H1 (cell line): Measurements from ENCODE around the gene MTM1. TPM values are rescaled to one million over a fixed set of nuclear protein-coding genes. Genes with fewer than 3 reads are reported as not detected.
A peak's percentile ranks its signal among the peaks of the same experiment; 100 is the strongest.

Experiments used
- CTCF ChIA-PET: fragments of 300-600 bp; sonication (Branson Sonifier 250); formaldehyde crosslinking; loops from one replicate; lab custom pipeline; 2021; ENCODE audit not compliant: partially characterized antibody; lab: Charles Lee
- POLR2A ChIA-PET: fragments of 300-600 bp; sonication (Branson Sonifier 250); formaldehyde crosslinking; loops from one replicate; lab custom pipeline; 2021; ENCODE audit warnings: inconsistent platforms; ENCODE audit not compliant: partially characterized antibody; lab: Charles Lee
- DNase-seq, 2 experiments: peaks; one replicate each; pipeline versions ENCODE4 v3.0.0 to v3.0.0-alpha.2; 2010 to 2022; ENCODE audit warnings: low spot score in 2 of 2, low read depth in 1 of 2, mixed read lengths in 1 of 2
- FAIRE-seq: peaks from 2 replicates; lab custom pipeline; 2011; peaks lifted over from hg19 to GRCh38; lab: Jason Lieb, UNC
- H2AFZ ChIP-seq: 2 replicates; pipeline ENCODE4 v1.8.1; 2012; ENCODE audit warnings: low read length, inconsistent platforms
- H2AK5ac ChIP-seq: 2 replicates; pipeline ENCODE4 v1.6.1; 2013; ENCODE audit warnings: low read depth, low read length
- H2BK120ac ChIP-seq: replicated peaks from 2 replicates; pipeline ENCODE3; 2013; ENCODE audit warnings: low read depth, low read length, inconsistent platforms
- H2BK12ac ChIP-seq: 2 replicates; pipeline ENCODE4 v1.6.1; 2013; ENCODE audit warnings: low read depth, low read length
- H2BK15ac ChIP-seq: 2 replicates; pipeline ENCODE4 v1.6.1; 2013; ENCODE audit warnings: low read length
- H2BK20ac ChIP-seq: 2 replicates; pipeline ENCODE4 v1.6.1; 2013; ENCODE audit warnings: low read length
- H2BK5ac ChIP-seq: 2 replicates; pipeline ENCODE4 v1.6.1; 2013; ENCODE audit warnings: low read depth, low read length
- H3K14ac ChIP-seq: 2 replicates; pipeline ENCODE4 v1.6.1; 2013; ENCODE audit warnings: inconsistent platforms; ENCODE audit not compliant: insufficient read length
- H3K18ac ChIP-seq: 2 replicates; pipeline ENCODE4 v1.6.1; 2013; ENCODE audit warnings: low read length; ENCODE audit errors: extremely low read depth
- H3K23ac ChIP-seq: 2 replicates; pipeline ENCODE4 v1.6.1; 2013; ENCODE audit warnings: inconsistent platforms; ENCODE audit not compliant: insufficient read length
- H3K23me2 ChIP-seq: 2 replicates; pipeline ENCODE4 v1.6.1; 2013; ENCODE audit warnings: low read depth, low read length
- H3K27ac ChIP-seq: 2 replicates; pipeline ENCODE4 v1.6.1; 2011; ENCODE audit warnings: low read depth, low read length, inconsistent platforms
- H3K27me3 ChIP-seq, 4 experiments: replicated peaks in 1 of 4; 1 replicate in 1 of 4; 2 replicates in 3 of 4; pipeline versions ENCODE4 v1.6.1 to v1.8.1; 2011 to 2013; ENCODE audit warnings: low read length in 3 of 4, mild to moderate bottlenecking in 3 of 4, inconsistent platforms in 2 of 4, mixed read lengths in 2 of 4, moderate library complexity in 1 of 4; ENCODE audit not compliant: control insufficient read depth in 3 of 4, insufficient read depth in 3 of 4; ENCODE audit errors: extremely low read depth in 1 of 4
- H3K36me3 ChIP-seq, 4 experiments: 2 replicates each; pipeline versions ENCODE4 v1.6.1 to v1.8.1; 2011 to 2013; ENCODE audit warnings: mild to moderate bottlenecking in 4 of 4, low read length in 3 of 4, moderate library complexity in 2 of 4, control low read depth in 1 of 4, inconsistent platforms in 1 of 4; ENCODE audit not compliant: insufficient read depth in 4 of 4, control insufficient read depth in 2 of 4
- H3K4ac ChIP-seq: replicated peaks from 2 replicates; pipeline ENCODE3; 2013; ENCODE audit warnings: low read length, low read depth, mixed read lengths, inconsistent platforms; ENCODE audit not compliant: insufficient read length
- H3K4me1 ChIP-seq, 4 experiments: replicated peaks in 1 of 4; 1 replicate in 1 of 4; 2 replicates in 3 of 4; pipeline versions ENCODE4 v1.6.1 to v1.8.1; 2011 to 2013; ENCODE audit warnings: low read length in 3 of 4, inconsistent platforms in 2 of 4, mixed read lengths in 1 of 4; ENCODE audit not compliant: insufficient read depth in 4 of 4, control insufficient read depth in 3 of 4
- H3K4me2 ChIP-seq, 2 experiments: 2 replicates each; pipeline versions ENCODE4 v1.6.1 to v1.8.1; 2011 to 2013; ENCODE audit warnings: low read depth in 2 of 2, low read length in 2 of 2, control low read depth in 1 of 2, inconsistent platforms in 1 of 2, mild to moderate bottlenecking in 1 of 2; ENCODE audit not compliant: insufficient read depth in 1 of 2
- H3K4me3 ChIP-seq, 4 experiments: fragments of 200-600, 300-600 bp in 1 of 4; sonication (generic), shearing (Covaris generic), sonication (Bioruptor Twin) in 1 of 4; 2 replicates each; pipeline versions ENCODE4 v1.5.1 to v1.8.1; 2011 to 2016; ENCODE audit warnings: low read length in 4 of 4, low read depth in 3 of 4, control low read depth in 2 of 4, inconsistent platforms in 2 of 4, mild to moderate bottlenecking in 2 of 4, mixed read lengths in 1 of 4, moderate library complexity in 1 of 4; ENCODE audit not compliant: insufficient read depth in 2 of 4; ENCODE audit errors: extremely low read depth in 1 of 4
- H3K56ac ChIP-seq: replicated peaks from 2 replicates; pipeline ENCODE3; 2013; ENCODE audit warnings: low read depth, mild to moderate bottlenecking, mixed read lengths, low read length, inconsistent platforms; ENCODE audit not compliant: insufficient read length
- H3K79me1 ChIP-seq: 2 replicates; pipeline ENCODE4 v1.6.1; 2013; ENCODE audit warnings: low read depth, low read length, control low read depth
- H3K79me2 ChIP-seq, 2 experiments: 2 replicates each; pipeline versions ENCODE4 v1.6.1 to v1.8.1; 2012 to 2013; ENCODE audit warnings: low read length in 2 of 2, mild to moderate bottlenecking in 2 of 2, inconsistent platforms in 1 of 2; ENCODE audit not compliant: insufficient read depth in 2 of 2, control insufficient read depth in 1 of 2
- H3K9ac ChIP-seq, 4 experiments: replicated peaks in 1 of 4; 1 replicate in 1 of 4; 2 replicates in 3 of 4; pipeline versions ENCODE4 v1.6.1 to v1.8.1; 2011 to 2013; ENCODE audit warnings: low read depth in 3 of 4, low read length in 3 of 4, control low read depth in 2 of 4, mild to moderate bottlenecking in 2 of 4, moderate library complexity in 2 of 4, inconsistent platforms in 1 of 4; ENCODE audit errors: extremely low read depth in 1 of 4
- H3K9me3 ChIP-seq, 2 experiments: 2 replicates each; pipeline versions ENCODE4 v1.6.1 to v1.8.1; 2012 to 2013; ENCODE audit warnings: mild to moderate bottlenecking in 2 of 2, moderate library complexity in 2 of 2, control low read depth in 1 of 2, inconsistent platforms in 1 of 2, low read depth in 1 of 2, low read length in 1 of 2, mixed read lengths in 1 of 2; ENCODE audit not compliant: insufficient read depth in 2 of 2
- H4K20me1 ChIP-seq, 2 experiments: replicated peaks in 1 of 2; 2 replicates each; pipeline versions ENCODE3 to v1.8.1; 2011 to 2013; ENCODE audit warnings: inconsistent platforms in 2 of 2, low read length in 2 of 2, mild to moderate bottlenecking in 1 of 2; ENCODE audit not compliant: insufficient read depth in 2 of 2, control insufficient read depth in 1 of 2
- H4K5ac ChIP-seq: 2 replicates; pipeline ENCODE4 v1.6.1; 2013; ENCODE audit warnings: low read length, low read depth, mixed read lengths, inconsistent platforms; ENCODE audit not compliant: insufficient read length
- H4K8ac ChIP-seq: 2 replicates; pipeline ENCODE4 v1.8.0; 2013; ENCODE audit warnings: mild to moderate bottlenecking, moderate library complexity, low read length, inconsistent platforms; ENCODE audit not compliant: insufficient read depth; ENCODE audit errors: extremely low read depth
- H4K91ac ChIP-seq: replicated peaks from 2 replicates; pipeline ENCODE3; 2013; ENCODE audit warnings: low read length, mixed read lengths, inconsistent platforms; ENCODE audit not compliant: insufficient read length
- CHD2 ChIP-seq: IDR thresholded peaks from 2 replicates; pipeline ENCODE4 v1.6.1; 2012; ENCODE audit warnings: low read length, improper control_type of control experiment
- CTCF ChIP-seq, 3 experiments: IDR thresholded peaks; 1 replicate in 2 of 3; 2 replicates in 1 of 3; pipeline versions ENCODE4 v1.5.1 to v1.6.1; 2011; ENCODE audit warnings: low read length in 3 of 3, mild to moderate bottlenecking in 3 of 3, inconsistent platforms in 2 of 3, low read depth in 1 of 3, moderate library complexity in 1 of 3; ENCODE audit not compliant: insufficient read depth in 1 of 3; ENCODE audit errors: control extremely low read depth in 1 of 3
- RAD21 ChIP-seq, 2 experiments: IDR thresholded peaks in 1 of 2; conservative IDR thresholded peaks in 1 of 2; 2 replicates each; pipeline ENCODE4 v1.6.1; 2011; ENCODE audit warnings: low read depth in 2 of 2, low read length in 2 of 2, improper control_type of control experiment in 1 of 2, inconsistent platforms in 1 of 2, mild to moderate bottlenecking in 1 of 2, moderate library complexity in 1 of 2
- RBBP5 ChIP-seq: IDR thresholded peaks from 2 replicates; pipeline ENCODE4 v1.7.1; 2012; ENCODE audit warnings: low read depth, mild to moderate bottlenecking, inconsistent platforms, low read length, moderate library complexity, borderline replicate concordance
- SIN3A ChIP-seq, 2 experiments: IDR thresholded peaks in 1 of 2; conservative IDR thresholded peaks in 1 of 2; 2 replicates each; pipeline ENCODE4 v1.6.1; 2011 to 2012; ENCODE audit warnings: low read length in 2 of 2, improper control_type of control experiment in 1 of 2, low read depth in 1 of 2, mild to moderate bottlenecking in 1 of 2
- WGBS, 2 experiments: shearing (Covaris generic) in 1 of 2; methylation state at CpG; one replicate each; pipeline versions ENCODE4 v1.1.6 to v1.1.7; 2013 to 2015; ENCODE audit warnings: low lambda C conversion rate in 2 of 2, mixed read lengths in 2 of 2, inconsistent platforms in 1 of 2, low coverage in 1 of 2, missing lambda C conversion rate in 1 of 2; ENCODE audit not compliant: insufficient replicate concordance in 2 of 2, insufficient coverage in 1 of 2, insufficient read length in 1 of 2; ENCODE audit errors: extremely low coverage in 1 of 2, missing lambda C conversion rate in 1 of 2; 5-methylcytosine and 5-hydroxymethylcytosine counted together
- polyA plus RNA-seq, 7 experiments: library from polyadenylated mRNA; depleted of rRNA in 3 of 7; stranded (reverse) in 5 of 7; unstranded in 2 of 7; fragments of >200 nt in 5 of 7; fragments of 200-250 nt in 2 of 7; gene quantifications; 1 replicate in 5 of 7; 2 replicates in 1 of 7; 4 replicates in 1 of 7; pipeline versions ENCODE4 v1.2.1 to v1.2.3, GENCODE V29; 2011 to 2013; ENCODE audit warnings: missing spikeins in 2 of 7, mixed read lengths in 2 of 7
- total RNA-seq: library from RNA; stranded (reverse); fragmentation: NEBNext Ultra II Directional; extraction: Animal tissue kit (Norgen Biotek cat#: 25700); gene quantifications from 2 replicates; pipeline ENCODE4 v1.2.1, GENCODE V29; 2021

MTM1 gene
- total and polyA plus RNA-seq, 2 of the 8 experiments (the other 6 are each of a cell fraction or from before 2014, with no cell fraction given): 2.3 to 8.4 TPM

- Histone ChIP-seq H3K4me1 (no peaks in the 10 kb centered on the region), H3K36me3 (no peaks in the 10 kb centered on the region), H2BK5ac (no peak overlapping the region), H2BK15ac (no peak overlapping the region), H4K91ac (no peak overlapping the region), H3K9ac (no peak overlapping the region), H3K56ac (no peak overlapping the region), H3K23ac (no peak overlapping the region), H2AK5ac (no peak overlapping the region), H2AFZ (no peak overlapping the region), H4K8ac (no peak overlapping the region), H2BK12ac (no peak overlapping the region), H3K23me2 (no peaks in the 10 kb centered on the region), H3K4me3 (no peak overlapping the region), H4K20me1 (no peaks in the 10 kb centered on the region), H3K14ac (no peak overlapping the region), H3K4me2 (no peak overlapping the region), H3K79me1 (no peaks in the 10 kb centered on the region), H4K5ac (no peak overlapping the region), H3K4ac (no peak overlapping the region), H3K27ac (no peak overlapping the region), H3K79me2 (no peaks in the 10 kb centered on the region), H3K27me3 (no peaks in the 10 kb centered on the region), H2BK120ac (no peak overlapping the region), H2BK20ac (no peak overlapping the region), H3K18ac (no peak overlapping the region), H3K9me3 (no peaks in the 10 kb centered on the region)
- CTCF ChIA-PET: interaction anchor here (0.5 to 2.2 kb wide), 21 partner anchors 8 to 154 kb away, joined by 3 to 15 read pairs (median 4); no protein-coding TSS in a partner anchor
- peak; percentile 52 to 59 for TF ChIP-seq RAD21 (IDR thresholded peaks at IDR 0.05 in 1 of 2, conservative IDR thresholded peaks at IDR 0.05 in 1 of 2; ENCODE audit: low read depth in 2 of 2, low read length in 2 of 2)
- no peak for TF ChIP-seq RBBP5
- peak in 2 of 3 experiments; percentile 38 to 41; a peak in 2 of 4 replicates for TF ChIP-seq CTCF (IDR thresholded peaks at IDR 0.05; ENCODE audit: control extremely low read depth in 1 of 3, insufficient read depth in 1 of 3, low read depth in 1 of 3, low read length in 3 of 3)
- no peak for TF ChIP-seq SIN3A (conservative IDR thresholded peaks at IDR 0.05 in 1 of 2, IDR thresholded peaks at IDR 0.05 in 1 of 2; ENCODE audit: low read depth in 1 of 2, low read length in 2 of 2)
- TF ChIP-seq CHD2: no peak
- POLR2A ChIA-PET: no interaction called here
- DNase-seq: no peak
- 67% methylated on average over 8 of the region's 8 CpGs; no CpG with 5 or more reads in 1 of the 2 experiments for WGBS, 2 experiments
- FAIRE-seq: peak; percentile 76
These were observed 19.4 kb downstream of the MTM1 start for GRCh38 chrX:150587585-150588503.
